GM18498 (cell line): ENCODE data around the gene KREMEN2.

Experiments
- ATAC-seq: cut with Tn5 transposase; IDR thresholded peaks from one replicate; pipeline ENCODE4 v1.9.1; 2021; ENCODE audit warnings: mild to moderate bottlenecking, moderate library complexity; ENCODE audit not compliant: unreplicated experiment

Gene KREMEN2

DNA sequence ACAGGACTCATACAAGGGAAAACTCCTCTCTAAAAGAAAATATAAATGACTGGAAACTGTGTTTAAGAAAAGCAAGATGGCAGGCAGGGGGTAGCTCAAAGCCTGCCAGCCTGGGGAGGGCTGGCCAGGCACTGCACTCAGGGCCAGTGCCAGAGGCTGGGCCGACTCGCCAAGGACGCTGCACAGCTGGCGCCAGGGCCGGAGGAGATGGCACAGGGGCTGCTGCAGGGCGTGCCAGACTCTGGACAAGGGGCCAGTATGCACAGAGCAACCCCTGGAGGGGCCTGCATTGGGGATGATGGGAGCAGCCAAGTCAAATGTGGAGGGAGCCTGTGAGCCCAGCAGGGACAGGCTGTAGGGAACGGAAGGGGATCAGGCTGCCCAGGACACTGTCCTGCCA is 12.1 kb downstream of the KREMEN2 start:
- no peak for ATAC-seq

DNA sequence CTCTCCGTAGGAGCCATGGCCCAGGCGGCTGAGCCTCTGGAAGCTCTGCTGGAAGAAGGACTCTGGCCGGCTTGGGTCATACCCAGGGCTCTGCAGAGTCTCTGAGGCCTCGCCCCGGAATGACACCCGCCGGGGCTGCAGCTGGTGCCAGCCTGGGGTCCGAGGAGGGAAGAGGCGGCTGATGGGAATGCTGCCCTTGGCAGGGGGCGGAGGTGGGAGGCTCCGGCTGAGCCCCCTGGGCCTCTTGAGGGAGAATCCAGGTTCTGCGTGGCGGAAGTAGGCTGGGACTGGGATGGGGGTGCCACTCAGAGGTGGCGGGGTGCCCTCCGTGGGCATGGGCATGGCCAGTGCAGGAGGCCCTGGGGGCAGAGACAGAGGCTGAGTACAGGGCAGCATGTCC is 12.6 kb downstream of the KREMEN2 start:
- ATAC-seq = no peak

DNA sequence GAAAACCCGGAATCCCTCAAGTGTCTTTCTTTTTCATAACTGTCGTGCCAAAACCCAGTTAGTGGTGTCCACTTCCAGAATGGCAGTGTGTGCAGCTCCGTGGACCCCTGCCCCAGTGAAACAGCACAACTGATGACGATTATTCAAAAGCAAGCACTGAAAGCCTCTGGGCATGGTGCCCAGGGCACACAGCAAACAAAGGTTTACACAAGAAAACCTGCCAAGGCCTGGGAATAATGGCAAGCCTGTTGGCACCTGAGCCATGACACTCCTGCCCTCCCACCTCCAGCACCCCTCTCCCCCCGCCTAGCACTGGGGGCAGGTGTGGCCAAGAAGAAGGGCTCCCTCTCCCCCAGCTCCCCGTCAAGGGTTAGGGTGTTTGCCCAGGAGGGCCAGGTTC is 13.4 kb downstream of the KREMEN2 start:
- ATAC-seq = no peak

DNA sequence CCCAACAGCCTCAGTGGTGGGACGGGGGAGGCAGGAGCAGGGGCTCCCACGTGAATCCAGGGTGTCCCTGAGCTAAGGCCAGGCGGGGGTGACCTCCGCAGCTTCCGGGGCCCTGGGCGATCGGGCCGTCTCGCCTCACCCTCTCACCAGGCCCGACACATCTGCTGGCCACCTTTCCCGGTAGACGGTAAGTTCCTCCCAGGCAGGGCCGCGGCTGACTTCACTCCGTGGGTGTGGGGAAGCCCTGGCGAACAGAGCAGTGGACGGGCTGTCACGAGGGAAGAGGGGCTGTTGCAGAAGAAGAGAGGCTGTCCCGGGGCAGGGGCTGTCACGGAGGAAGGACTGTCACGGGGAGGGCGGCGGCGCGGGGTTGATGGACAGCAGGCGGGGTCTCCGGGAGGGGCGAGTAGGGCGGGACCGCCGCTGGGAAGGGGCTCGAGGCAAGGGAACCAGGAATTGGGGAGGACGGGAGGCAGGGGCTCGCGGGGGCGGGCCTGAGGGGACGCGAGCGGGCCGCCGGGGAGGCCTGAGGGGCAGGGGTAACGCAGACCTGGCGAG is 15.7 kb downstream of the KREMEN2 start:
- no peak for ATAC-seq

DNA sequence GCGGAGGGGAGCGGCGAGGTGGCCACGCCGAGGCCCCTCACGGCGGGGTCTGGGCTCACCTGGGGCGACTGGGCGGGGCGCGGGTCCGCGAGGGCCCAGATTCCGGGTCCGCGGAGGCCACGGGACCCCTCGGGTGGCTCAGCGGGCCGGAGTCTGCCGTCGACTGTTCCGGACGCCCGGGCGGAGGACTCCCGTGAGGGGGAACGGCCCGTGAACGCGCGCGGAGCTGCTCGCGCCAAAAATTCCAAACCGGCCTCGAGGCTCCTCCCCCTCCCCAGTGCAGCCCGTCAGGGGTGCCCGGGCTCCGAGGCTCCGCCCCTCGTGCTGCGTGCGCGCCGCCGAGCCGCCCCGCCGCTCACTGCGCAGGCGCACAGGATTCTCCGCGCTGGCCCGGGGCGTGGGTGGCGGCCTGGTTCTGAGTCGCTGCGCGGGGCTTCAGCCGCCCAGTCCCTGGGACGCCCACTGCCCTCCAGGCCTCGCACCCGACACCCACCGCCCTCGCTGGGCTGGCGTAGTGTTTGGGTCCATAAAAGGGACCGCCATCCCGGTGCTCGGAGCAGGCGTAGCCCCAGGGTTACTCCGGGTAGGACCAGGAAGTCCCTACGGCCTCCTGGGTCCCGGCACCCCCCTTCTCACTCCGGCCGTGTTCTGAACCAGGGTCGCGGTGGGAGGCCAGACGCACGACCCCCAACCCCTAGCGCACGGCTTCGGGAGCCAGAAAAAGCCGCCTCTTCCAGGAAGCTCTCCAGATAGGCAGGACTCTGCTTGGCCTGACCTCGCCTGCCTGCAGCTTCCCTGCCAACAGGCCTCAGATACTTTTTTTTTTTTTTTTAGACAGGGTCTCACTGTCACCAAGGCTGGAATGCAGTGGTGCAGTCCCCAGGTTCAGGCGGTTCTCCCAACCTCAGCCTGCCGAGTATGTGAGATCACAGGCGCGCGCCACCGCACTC is 16.4 kb downstream of the KREMEN2 start, which contains the start of gene PKMYT1:
PKMYT1 (minus strand) TSS at position 220 of the 950 bp plus-strand sequence. CDS start 789 bp downstream, outside the sequence.
- peak; percentile 82 for ATAC-seq

DNA sequence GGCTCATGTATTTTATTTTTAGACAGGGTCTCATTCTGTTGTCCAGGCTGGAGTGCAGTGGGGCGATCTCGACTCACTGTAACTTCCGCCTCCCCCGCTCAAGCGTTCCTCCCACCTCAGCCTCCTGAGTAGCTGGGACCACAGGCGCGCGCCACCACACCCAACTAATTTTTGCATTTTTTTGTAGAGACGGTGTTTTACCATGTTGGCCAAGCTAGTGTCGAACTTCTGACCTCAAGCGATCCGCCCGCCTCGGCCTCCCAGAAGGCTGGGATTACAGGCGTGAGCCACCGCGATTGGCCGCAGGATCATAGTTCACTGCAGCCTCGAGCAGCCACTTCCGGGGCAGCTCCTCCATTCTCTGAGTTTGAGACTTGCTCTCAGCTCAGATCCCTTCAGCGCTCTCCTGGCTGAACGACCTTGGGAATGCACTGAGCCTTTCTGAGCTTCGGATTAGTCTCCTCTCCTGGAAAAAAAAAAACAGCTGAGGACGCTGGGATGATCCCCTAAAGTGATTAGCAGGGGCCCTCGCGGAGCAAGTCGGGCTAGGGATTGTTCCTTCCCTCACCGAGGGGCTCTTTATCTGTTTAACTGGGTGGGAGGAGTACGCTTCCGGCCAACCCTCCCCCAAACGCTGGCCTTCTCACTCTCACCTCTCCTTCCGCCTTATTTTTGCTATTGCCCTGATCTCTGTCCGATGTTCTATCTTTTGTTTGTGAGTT is 17.3 kb downstream of the KREMEN2 start:
- no peak for ATAC-seq

DNA sequence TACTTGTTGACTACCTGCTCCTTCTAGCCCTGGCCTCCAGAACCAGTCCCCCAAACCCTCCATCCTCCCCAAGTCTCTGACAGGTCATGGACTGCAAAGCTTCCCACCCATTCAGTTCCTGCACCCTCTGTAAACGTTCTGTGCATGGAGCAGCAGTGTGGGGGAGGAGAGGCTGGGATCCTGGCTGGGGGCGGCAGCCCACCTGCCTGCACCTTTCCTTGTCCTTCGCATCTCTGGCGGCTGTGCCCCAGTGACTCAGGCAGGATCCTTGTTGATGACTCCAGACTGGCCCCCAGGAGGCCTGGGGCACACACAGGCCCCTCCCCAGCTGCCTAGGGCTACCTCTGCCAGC is 17.8 kb downstream of the KREMEN2 start:
- ATAC-seq = no peak

DNA sequence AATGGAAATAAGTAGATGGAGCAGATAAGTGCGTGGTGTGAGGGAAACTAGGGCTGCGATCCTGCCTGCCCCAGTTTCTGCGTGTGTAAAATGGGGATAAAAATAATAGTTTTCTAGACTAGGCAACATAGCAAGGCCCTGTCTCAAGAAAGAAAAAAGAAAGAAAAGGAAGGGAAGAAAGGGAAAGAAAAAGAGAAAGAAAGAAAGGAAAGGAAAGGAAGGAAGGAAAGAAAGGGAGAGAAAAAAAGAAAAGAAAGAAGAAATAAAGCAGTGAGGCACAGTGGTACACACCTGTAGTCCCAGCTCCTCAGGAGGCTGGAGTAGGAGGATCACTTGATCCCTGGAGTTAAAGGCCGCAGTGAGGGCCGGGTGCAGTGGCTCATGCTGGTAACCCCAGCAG is 18.3 kb downstream of the KREMEN2 start:
- no peak for ATAC-seq

DNA sequence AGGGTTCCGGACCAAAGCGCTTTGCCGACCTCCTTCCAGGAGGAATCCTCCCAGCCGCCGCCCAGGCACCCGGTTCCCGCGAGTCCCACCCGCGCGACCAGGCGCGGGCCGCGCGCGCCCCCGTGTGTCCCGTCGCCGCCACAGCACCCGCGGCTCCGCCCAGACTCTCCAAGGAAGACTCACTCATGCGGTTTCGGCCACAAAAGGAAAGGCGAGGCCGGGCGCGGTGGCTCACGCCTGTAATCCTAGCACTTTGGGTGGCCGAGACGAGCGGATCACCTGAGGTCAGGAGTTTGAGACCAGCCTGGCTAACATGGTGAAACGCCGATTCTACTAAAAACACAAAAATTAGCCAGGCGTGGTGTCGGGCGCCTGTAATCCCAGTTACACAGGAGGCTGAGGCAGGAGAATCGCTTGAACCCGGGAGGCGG is 19.6 kb downstream of the KREMEN2 start:
- ATAC-seq = peak; percentile 43

DNA sequence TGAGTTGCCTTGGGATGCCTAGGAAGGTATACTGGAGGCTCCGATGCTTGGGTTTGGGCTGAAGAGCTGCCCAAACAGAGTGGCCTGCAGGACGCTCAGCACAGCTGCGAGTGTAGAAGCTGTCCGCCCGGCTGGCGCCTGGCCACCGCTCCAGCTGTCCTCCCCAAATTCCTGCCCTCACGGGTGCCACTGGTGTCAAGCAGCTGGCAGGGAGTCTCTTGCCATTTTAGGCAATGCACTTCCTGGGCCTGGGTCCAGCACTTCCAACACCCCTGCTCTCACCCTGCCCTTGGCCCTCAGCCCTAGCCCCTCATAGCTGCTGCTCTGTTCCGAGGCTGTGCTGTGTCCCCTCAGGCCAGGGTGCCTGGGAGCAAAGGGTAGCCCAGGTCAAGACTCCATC is 21.4 kb downstream of the KREMEN2 start:
- ATAC-seq = no peak

DNA sequence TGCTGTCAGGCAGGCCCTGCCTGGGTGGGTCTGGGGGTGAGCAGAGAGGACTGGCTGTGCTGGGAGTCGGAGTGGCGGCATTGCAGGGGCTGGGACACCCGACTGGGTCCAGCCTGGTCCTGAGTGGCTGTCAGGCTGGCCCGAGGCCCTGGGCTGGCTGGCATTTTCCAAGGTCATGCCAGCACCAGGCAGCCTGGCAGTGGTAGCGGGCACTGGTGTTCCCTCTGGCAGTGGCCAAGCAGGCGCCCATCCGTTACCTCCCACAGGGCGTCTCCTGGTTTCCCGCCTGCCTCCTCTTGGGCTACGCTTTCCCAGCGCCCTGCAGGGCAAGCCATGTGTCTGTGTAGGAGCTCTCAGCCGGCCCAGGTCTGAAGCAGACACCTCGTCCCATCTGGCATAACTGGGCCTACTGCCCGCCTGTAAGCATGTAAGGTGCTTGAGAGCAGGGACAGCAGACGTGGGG is 21.8 kb downstream of the KREMEN2 start:
- ATAC-seq = no peak

DNA sequence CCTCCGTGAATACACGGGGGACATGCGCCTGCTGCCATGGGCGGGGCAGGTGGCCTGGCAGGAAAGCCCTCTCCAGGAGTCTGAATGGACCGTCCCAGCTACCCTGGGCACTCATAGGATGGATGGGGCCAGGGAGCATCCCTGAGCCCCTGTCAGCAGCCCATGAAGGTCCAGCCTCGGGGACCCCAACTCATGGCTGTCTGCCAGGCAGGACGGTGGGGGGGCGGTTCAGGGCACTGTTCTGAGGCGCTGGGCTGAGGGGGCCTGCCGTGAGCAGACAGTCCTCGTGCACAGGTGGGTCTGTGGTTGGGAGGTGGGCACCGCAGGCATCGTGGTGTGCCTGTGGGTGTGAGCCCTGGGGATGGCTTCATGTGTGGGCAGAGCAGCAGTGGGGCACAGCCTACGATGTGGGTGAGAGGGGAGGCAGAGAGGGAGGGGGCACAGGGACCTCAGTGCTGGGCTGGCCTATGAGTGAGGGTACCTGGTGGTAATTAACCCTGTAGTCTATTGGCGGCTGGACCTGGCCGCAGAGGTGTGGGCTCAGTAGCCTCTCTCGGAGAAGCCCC is 22.6 kb downstream of the KREMEN2 start:
- no peak for ATAC-seq

DNA sequence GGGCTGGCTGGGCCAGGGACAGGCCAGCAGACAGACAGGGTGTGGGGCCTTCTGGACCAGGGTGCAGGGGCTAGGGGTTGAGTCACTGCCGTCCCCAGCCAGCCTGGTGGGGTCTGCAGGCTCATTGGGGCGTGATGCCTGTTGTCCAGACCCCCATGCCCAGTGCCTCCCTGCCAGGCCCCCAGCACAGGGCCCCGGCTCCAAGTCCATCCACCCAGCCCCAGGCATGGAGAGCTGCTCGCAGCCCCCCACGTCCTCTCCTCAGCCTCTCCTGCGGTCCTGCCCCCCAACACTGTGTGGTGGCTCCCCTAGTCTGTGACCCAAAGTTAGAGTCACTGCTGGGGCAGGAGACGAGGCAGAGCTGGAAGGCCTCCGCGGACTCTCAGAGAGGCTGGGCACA is 23.2 kb downstream of the KREMEN2 start:
- no peak for ATAC-seq

DNA sequence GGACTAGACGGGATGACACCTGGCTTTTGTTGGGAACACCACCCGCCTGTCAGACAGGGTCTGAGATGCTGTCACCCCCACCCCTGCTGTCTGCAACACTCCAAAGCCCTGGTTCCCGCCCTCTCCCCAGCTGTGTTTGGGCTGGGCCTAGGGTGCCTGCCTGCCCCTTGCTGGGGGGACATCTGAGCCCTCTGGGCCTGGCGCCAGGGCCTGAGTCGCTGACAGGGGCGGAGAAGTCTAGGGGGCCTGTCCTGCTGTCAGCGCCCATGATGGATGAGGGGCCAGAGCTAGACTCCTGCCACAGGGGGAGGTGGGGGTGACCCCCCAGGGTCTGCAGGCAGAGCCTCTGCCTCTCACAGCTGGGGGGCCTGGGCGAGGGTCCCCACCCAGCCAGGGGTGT is 23.8 kb downstream of the KREMEN2 start:
- no peak for ATAC-seq

DNA sequence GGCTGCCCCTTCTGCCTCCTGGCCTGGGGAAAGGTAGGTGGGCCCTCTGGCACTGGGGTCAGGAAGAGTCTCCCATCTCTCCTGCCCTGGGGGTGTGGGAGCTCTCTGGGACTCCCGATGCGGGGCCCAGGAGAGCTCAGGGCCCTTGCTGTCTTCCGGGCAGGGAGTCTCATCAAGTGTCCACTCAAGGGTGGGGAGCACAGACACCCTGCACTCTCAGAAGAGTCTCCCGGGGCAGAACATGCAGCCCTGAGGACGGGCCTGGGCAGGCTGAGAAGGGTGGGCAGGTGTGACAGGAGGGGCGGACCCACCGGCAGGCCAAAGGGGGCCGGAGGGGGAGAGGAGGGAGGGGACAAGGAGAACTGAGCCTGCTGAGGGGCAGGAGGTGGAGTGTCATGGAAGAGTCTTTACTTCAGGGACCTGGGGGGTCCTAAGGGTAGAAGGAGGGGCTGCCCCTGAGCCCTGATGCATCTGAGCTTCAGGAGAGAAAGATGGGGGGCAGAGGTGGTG is 24.6 kb downstream of the KREMEN2 start:
- ATAC-seq = no peak

DNA sequence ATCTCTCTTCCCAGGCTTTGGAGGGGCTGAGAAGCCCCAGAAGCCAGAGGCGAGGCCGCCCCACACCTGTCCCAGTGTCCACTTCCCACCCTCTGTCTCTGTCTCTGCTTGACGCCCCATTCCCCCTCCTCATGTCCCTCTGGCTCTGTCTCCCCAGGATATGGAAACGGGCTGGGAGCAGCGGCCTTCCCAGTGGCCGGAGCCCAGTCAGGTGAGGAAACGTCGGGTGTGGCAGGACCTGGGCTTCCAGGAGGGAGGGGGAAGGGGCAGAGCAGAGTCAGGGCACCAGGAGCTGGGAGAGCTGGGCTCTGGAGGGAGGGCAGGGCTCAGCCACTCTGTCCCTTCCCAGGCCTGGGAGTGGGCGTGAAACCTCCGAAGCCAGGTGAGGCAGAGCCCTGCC is 26.8 kb downstream of the KREMEN2 start:
- ATAC-seq = no peak

DNA sequence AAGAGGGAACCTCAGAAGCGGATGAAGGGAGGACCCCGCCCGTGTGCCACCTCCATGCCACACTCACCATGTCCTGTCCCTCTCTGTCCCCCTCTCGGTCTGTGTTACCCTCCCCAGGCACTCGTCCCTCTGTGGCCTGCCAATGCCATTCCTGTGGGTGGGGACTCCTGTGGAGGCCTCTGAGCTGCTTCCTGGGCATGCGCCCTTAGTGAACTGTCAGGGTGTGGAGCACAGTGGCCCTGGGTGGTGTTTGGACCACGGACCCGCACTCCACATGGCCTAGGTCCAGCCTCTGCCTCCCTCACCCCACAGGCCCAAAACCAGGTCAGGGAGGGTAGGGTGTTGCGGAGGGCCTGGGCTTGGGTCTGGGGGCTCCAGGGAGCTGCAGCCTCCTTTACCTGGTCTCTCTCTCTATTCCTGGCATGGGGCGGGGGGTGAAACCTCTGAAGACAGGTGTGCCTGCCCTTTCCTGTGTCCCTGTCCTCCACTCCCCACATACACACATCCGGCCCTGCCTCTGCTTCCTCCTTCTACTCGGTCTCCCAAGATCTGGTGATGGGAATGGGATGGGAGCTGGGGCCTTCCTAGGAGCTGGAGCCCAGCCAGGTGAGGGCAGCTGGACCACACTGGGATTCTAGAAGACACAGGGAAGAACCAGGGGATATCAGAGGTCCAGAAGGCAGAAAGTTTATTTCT is 27.6 kb downstream of the KREMEN2 start:
- no peak for ATAC-seq

DNA sequence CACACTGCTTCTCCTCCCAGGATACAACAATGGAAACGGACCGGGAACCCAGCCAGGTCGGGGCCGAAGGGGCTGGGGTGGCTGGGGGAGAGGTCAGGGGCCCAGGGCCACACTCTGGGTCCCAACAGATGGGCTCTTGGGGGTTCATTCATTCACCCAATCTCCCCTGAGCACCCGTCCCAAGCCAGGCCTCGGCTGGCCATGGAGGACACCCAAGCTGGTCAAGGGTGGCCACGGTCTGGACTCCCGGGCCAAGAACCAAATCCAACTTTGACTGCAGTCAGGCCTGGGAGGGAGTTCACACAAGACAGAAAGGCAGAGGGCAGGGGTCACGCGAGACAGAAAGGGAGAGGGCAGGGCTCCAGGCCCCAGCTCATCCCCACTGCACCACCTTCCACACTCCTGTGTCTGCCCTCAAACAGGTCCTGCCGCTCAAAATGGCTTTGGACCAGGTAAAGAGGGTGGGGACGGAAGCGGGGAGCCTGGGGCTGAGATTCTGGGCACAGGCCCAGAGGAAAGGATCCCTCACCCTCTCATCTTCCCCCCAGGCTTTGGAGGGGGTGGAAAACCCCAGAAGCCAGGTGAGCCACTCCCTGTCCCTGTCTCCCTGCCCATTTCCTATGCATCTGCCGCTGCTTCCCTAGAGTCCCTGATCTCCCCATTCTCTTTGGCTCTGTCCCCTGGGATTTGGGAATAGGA is 28.5 kb downstream of the KREMEN2 start:
- no peak for ATAC-seq

DNA sequence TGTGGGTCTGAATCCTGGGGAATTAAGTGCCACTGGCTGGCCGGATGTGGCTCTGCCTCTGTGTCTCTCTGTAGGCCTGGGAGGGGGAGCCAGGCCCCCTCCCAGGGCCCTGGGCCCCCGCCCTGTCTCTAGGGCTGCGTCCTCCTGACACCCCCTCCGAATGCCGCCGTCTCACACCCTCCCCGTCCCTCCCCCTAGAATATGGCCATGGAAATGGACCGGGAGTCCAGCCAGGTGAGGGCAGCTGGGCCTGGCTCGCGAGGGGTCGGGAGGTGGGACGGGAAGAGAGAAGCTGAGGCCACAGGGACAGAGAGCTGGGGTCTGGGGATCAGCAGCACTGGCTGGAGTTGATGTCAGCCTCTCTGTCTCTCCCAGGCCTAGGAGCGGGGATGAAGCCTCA is 32.2 kb downstream of the KREMEN2 start:
- no peak for ATAC-seq

DNA sequence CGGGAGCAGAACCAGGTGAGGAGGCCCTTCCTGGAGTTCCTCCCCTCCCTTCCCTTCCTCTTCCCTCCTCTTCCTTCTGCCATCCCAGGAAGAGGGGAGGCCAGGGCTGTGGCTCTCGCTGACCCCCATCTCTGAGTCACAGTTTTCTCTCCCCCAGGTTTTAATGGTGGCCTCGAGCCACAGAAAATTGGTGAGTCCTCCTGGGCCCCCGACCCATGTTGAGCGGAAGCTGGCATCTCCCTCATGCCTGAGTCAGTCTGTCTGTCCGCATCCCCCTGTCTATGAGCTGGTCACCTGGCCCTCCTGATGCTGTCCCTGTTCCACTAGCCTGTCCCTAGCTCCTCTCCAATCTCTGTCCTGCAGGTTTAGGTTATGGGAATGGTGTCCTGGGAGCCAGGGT is 35.9 kb downstream of the KREMEN2 start:
- no peak for ATAC-seq
